ENCODE results near the gene SMIM11.
"Not testable (repeated sequence)": the region's sequence is repeated elsewhere in the genome, so short reads cannot be mapped to it uniquely, and the experiment has no call there.

Gene SMIM11

DNA sequence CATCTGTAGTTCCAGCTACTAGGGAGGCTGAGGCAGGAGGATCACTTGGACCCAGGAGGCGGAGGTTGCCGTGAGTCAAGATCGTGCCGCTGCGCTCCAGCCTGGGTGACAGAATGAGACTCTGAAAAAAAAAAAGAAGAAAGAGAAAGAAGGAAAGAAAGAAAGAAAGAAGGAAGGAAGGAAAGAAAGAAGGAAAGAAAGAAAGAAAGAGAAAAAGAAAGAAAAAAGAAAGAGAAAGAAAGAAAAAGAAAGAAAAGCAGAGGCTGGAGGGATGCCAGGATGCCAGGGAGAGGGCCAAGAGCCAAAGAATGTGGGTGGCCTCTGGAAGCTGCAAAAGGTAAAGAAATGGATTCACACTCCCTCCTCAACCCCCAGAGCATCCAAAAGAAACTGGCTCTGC, 19.7 kb upstream of the SMIM11 start:
- DNase-seq (ENCODE audit: low spot score) = no peak

DNA sequence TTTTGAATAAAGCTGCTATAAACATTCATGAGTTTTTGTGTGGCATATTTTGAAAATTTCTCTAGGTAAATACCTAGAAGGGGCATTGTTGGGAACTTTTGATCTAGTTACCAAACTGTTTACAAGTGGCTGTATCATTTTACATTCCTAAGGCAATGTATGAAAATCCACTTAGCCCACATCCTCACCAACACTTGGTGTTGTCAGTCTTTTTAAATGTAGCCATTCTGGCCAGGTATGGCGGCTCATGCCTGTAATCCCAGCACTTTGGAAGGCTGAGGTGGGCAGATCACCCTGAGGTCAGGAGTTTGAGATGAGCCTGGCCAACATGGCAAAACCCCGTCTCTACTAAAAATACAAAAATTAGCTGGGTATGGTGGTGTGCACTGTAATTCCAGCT, 17.4 kb upstream of the SMIM11 start:
- no peak for DNase-seq (ENCODE audit: low spot score)

DNA sequence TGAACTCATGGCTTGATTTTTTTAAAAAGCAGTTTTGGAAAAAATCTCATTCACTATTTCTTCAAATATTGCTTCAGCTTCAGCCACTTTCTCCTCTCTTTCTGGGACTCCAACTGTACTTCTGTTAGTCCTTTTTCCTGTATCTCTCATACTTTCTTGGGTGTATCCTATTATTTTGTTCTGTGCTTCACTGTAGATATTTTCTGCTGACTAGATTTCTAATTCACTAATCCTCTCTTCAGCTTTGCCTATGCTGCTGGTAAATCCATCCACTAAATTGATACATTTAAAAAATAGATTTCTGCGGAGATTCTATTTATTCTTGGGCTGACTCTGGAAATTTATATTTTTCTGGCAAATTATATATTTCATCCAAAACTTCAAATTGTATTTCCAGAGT, 16.4 kb upstream of the SMIM11 start:
- no peak for DNase-seq (ENCODE audit: low spot score)

DNA sequence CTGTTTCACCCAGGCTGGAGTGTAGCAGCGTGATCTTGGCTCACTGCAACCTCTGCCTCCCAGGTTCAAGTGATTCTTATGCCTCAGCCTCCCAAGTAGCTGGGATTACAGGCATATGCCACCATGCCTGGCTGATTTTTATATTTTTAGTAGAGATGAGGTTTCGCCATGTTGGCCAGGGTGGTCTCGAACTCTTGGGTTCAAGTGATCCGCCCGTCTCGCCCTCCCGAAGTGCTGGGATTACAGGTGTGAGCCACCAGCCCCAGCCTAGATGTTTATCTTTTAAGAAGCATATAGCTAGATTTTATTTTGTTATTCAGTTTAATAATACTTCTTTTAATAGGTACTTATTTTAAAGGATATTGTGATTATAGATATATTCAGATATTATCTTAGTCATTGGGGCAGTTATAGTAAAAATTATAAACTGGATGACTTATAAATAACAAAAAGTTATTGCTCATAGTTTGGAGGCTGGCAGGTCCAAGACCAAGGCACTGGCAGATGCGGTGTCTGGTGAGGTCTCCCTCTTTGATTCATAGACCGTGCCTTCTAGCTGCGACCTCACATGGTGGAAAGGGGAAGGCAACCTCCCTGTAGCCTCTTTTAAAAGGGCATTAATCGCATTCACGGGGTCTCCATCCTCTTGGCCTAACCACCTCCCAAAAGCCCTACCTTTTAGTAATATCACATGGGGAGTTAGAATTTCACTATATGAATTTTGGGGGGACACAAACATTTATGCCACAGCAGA, 14.6 kb upstream of the SMIM11 start:
- no peak for DNase-seq (ENCODE audit: low spot score)

DNA sequence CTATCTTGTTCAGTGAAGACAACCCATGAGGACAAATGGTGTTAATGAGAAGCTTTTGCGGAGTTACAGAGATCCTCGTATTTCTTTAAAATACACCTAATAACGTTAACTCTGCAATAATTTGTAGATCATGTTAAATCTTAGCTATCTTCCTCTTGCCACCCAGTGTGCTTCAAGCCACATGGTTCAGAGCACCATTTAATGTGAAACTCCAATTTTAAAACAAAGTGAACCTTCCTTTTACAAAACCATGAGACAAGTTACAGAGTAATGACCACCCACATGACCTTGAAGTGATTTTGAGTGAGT, 13.2 kb upstream of the SMIM11 start:
- DNase-seq (ENCODE audit: low spot score) = no peak

DNA sequence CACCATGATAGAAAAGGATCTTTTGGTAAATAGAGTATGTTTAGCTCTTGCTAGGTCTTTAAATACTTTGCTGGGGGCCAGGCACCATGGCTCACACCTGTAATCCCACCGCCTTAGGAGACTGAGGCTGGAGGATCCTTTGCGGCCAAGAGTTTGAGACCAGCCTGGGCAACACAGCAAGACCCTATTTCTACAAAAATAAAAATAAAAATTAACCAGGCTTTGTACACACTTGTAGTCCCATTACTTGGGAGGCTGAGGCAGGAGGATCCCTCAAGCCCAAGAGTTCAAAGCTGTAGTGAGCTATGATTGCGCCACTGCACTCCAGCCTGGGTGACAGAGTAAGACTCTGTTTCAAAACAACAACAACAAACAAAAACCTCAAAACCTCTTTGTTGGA, 12.6 kb upstream of the SMIM11 start:
- DNase-seq (ENCODE audit: low spot score) = no peak

DNA sequence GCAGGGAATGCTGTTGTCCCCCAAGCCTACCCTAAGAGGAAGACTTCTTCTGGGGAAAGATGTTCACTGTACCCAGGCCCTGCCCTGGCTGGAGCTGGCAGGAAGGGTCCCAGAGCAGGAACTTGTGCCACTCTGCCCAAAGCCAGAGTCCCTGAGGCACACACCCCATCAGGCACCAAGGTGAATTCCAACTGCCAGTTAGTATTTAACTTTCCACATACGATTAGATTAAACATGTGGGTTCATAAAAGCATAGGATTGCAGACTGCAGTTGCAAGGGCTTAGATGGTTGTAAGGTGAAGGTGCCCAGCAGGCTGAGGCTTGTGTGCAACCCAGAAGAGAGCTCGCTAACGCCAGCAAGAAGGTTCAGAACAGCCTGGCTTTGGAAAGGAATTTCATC, 11.6 kb upstream of the SMIM11 start, which contains the start of gene KCNE2:
KCNE2 (plus strand) TSS at position 274 of the 400 bp plus-strand sequence. CDS start 6,473 bp downstream, outside the sequence.
- DNase-seq (ENCODE audit: low spot score) = no peak

DNA sequence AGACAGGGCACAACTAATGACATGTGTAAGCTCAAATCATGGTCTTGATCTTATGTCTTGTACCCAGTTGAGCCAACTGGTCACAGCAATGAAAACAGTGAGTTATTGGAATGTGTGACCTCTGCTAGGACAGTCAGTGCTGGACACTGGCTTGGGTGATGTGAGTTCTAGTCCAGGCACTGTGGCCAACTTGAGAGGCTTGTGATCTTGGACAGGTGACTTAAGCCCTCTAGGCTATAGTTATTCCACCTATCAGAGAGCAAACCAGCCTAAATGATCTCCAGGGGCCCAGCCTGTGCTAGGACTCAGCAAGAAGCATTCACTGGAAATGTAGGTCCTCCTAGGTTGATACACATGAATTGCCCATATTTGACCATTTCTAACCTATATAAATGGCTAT, 10.4 kb upstream of the SMIM11 start:
- no peak for DNase-seq (ENCODE audit: low spot score)

DNA sequence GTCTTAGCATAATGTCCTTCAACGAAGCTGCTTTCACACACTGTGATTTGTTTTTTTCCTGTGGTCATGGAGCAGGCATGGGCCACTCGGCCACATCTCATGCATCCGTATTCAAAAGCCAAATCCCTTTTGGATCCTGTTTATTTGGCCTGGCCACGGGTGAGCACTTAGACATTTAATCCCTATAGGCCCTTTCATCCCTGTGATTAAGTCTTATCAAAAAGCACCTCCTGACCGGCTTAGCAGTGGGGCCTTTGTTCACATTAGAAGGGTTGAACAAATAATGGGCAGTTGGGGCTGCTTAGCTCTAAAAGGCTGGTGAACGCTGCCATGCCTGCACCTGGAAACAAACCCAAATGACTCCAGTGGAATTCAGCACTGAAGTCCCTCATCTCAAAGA, 9.5 kb upstream of the SMIM11 start:
- DNase-seq (ENCODE audit: low spot score) = no peak

DNA sequence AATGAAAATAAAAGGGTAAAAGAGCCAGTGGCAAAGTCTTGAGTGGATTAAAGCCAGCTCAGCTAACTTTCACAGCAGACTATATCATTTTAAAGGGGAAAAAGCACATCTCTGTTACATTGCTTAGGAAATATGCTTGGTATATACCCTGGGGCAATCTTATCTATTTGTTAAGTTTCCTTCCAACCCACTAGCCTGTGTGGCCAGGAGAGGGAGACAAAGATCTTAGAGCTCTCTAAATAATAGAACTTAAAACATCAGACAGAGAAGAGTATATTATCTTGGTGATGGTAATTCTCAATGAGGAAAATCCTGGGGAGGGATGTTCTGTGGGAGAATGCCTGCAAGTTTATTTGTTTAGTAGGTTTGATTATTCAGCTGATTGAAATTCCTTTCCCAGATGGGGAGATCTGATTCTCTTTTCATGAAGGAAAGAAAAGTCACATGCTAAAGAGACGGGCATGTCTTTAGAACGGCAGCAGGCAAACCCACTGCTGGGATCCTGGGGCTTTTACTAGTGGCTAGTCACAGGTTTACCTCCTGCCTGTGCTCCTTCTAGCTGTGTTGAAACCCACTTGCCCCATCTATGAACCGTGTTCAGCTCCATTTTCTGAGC, 7.9 kb upstream of the SMIM11 start:
- peak; percentile 50 for DNase-seq (ENCODE audit: low spot score)

DNA sequence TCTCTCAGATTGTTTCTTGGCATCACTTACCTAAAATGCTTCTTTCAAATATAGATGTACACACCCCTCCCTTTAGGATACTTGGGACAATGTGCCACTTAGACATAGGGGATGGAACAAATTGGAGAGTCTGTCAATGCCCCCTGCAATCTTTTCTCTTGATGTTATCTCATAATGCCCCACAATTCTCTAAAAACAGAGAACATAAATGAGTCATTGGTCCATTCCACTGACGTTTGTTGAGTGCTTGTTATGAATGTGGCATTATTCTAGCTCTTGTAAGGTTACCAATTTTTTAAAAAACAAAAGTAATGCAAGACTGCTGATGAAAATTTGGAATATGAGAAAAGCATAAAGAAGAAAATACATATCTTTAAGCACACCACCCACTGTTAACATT, 5.6 kb upstream of the SMIM11 start:
- no peak for DNase-seq (ENCODE audit: low spot score)

DNA sequence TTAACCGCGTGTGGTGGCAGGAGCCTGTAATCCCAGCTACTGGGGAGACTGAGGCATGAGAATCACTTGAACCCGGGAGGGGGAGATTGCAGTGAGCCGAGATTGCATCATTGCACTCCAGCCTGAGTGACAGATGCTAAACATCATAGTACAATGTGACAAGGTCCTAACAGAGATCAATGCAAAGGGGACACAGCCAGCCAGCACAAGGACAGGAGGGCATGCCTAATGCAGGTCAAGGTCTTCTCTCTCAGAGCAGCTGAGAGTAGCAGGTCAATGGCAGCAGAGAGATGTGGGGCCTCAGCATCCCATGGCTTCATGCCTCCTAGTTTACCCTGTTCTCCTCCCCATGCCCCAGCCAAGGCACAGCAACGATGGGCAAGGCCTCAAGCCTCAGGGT, 3.0 kb upstream of the SMIM11 start:
- DNase-seq (ENCODE audit: low spot score) = no peak

DNA sequence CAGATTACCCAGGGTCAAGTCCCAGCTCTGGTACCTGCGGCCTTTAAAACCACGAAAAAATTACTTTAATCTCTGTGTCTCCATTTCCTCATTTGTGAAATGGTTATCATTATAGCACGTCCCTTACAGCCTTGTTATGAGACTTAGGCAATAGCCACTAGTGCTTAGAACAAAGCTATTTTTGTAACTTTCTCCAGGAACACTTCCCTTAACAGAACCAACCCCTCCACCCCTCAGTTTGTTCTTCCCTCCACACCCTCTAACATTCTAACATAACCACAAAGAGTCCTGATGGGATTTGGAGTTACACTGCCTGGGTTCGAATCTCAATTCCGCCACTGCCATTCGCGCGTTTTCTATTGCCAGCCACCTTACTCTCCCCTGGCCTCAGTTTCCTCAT, 845 bp upstream of the SMIM11 start:
- DNase-seq (ENCODE audit: low spot score) = not testable (repeated sequence)

DNA sequence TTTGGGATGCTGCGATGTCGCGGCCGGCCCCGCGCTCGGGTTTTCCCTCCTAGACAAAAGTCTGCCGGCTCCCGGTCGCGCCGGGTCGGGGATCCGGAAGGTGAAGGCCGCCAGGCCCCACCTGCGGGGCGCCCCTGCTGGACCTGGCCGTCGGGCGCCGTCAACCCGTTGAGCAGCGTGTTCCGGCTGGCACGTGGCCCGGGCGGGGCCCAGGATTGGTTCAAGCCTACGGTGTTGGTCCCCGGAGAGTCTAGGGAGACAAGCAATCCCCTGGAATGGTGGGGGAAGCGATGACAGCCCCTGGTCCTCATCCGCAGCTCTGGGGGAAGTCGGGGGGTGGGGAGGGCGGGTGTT, 289 bp downstream of the SMIM11 start:
- DNase-seq (ENCODE audit: low spot score) = not testable (repeated sequence)

DNA sequence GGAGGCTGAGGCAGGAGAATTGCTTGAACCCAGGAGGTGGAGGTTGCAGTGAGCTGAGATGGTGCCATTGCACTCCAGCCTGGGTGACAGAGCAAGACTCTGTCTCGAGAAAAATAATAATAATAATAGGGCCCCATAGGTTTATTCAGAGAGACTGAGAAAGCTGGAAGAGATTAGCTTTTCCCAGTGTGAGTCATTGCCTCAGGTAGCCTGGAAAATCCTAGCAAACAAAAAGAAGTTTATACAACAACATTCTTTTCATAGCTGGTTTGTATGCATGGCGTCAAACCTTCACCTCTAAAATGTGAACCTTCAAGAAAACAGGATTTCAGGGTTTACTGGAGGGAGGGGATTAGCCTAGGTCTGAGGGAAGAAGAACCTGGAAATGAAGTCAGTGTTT, 7.8 kb downstream of the SMIM11 start:
- not testable (repeated sequence) for DNase-seq (ENCODE audit: low spot score)

DNA sequence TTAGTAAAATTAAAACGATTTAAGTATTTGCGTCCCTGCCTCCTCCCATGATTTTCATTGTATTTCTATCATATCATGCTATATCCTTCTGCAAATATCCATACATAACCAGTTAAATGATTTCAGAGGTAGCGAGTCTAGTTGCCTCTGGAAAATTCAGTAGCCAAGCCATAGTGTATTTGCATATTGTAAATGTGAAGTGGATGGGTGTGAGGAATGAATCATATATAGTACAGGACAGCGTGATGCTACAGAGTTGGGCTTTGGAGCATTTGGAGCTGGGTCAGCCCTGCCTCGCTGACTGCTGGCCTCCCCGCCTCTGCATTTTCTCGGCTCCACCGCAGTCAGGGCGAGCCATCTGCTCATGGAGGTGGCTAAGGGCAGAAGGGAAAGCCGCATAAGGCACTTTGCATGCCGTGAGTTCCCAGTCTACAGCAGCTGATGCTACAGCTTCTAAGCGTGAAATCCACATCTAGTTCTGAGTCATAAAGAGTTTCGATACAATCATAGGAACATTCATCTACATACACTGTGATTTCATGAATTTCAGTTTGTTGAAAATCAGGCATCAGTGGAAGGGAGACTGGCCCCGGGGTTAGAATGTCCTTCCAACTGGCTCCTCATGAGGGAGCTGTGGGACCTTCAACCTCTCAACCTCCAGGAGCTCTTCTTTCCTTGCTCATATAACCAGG, 8.6 kb downstream of the SMIM11 start:
- not testable (repeated sequence) for DNase-seq (ENCODE audit: low spot score)

DNA sequence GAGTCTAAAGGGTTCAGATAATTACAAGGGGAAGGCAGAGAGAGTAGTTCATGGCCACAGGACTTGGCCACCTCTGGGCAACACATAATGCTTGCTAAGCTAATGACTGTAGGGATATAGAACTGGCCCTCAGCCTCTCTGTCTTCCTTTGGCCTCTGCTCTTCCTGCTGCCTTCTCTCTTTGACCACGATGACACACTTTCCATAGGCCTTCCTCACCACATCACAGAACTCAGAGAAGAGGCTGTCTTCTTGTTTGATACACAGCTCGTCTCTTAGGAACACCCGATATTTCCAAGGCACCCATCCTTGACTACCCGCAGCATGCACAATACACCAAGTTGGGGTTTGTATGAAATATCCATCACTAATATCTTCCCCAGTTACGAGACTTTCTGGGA, 25.2 kb downstream of the SMIM11 start:
- DNase-seq (ENCODE audit: low spot score) = not testable (repeated sequence)

DNA sequence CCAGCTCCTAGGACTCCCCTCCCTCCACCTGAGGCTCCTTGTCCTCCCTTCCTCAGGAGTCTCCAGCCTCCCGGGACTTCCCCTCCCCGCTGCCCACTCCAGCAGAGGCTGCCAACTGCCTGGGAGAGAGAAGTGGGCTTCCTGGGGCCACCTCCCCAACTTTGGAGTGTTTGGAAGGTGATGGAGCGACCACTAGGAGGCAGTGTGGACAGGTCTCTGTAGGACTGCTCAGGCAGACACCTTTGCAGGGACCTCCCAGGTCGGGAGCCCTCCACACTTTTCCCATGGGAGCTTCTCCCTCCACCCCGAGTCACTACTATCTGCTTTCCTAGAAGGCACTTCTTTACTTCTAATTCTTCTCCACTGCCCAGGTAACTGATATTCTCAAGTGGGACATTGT, 29.4 kb downstream of the SMIM11 start:
- not testable (repeated sequence) for DNase-seq (ENCODE audit: low spot score)

DNA sequence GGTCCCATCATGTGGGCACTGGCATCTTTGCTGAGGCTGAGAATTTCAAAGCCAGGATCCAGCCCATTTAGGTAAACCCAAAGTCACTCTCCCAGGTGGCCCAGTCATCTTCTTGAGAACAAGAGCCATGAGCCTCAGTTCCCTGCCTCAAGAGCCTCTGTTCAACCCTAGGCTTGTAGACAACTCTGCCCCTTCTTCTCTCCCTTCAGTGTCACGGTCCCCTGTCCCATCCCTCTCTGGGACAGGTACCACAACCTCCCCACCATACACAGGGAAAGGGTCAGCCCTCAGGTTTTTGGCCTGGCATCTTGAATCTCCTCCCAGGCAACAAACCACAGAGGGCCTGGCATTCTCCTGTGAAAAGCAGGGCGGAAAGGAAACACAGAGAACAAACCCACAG, 30.4 kb downstream of the SMIM11 start:
- not testable (repeated sequence) for DNase-seq (ENCODE audit: low spot score)

DNA sequence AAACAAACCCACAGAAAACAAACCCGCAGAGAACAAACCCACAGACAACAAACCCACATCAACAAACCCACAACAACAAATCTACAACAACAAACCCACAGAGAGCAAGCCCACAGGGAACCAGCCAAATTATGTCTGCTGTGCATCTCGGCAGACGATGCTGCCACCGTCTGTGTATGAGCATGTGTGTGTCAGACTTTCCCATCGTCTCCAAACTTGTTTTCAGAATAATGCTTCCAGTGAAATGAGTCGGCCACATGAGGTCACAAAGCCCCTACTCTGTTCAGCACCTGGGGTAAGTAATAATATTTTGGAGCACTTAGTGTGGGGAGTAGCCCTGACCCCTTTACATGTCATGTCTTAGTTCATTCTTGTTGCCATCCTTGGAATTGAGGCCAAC, 30.8 kb downstream of the SMIM11 start:
- not testable (repeated sequence) for DNase-seq (ENCODE audit: low spot score)

DNA sequence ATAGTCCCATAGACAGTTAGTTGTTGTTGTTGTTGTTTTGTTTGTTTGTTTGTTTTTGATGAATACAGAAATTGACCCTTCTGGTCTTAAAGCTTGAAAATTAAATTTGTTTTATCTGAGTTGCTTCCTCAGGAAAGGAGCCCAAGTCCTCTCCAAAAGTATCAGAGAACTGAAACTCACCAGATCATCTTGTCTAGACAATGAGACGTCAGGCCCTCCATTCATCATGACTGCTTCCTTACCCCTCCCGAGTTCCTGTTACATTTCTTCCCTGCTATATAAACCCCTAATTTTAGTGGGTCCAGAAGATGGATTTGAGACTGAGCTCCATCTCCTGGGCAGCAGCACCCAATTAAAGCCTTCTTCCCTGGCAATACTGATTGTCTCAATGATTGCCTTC, 31.4 kb downstream of the SMIM11 start:
- not testable (repeated sequence) for DNase-seq (ENCODE audit: low spot score)

DNA sequence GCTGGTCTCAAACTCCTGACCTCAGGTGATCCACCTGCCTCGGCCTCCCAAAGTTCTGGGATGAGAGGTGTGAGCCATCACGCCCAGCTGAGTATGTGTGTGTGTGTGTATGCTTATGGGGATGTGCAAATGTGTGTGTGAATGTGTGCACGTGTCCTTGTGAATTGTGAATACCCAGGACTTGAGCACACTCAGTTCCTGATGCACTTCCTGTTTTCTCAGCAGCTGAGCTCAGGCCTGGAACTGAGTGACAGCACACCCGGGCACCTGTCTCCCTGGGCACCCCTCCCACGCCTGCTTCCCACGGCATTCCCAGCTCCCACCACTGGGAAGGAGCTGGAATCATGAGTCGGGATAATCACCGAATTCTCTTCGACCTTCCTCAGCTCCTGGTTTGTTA, 32.0 kb downstream of the SMIM11 start:
- DNase-seq (ENCODE audit: low spot score) = not testable (repeated sequence)

DNA sequence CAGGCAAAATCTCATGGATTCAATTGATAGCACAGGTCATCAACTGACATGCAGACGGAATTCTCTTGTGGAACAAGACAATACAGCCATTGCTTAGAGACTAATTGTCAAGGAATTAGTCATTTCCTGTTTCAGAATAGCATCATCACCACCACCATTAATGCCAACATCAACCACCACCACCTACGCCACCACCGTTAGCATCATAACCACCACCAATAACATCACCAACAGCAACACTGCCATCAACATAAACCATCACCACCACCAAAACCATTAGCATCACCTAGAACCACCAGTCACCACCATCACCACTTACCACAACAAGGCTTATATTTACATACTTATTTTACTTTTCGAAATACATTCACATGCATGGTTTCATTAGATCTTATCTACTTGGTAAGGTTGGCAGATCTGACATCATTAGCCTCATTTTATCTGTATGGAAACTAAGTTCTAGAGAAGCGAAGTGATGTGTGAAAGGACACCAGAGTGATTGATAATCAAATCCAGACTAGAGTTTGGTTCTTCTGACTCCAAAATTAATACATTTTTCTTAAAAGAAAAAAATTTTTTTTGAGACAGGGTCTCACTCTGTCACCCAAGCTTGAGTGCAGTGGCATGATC, 42.3 kb downstream of the SMIM11 start:
- not testable (repeated sequence) for DNase-seq (ENCODE audit: low spot score)
